PC-9 (cell line): ENCODE results near the gene P4HB.

Experiments
- EZH2 ChIP-seq: fragments of 200-600 bp; sonication (generic); IDR thresholded peaks from 2 replicates; pipeline ENCODE4 v1.8.0; 2017; ENCODE audit warnings: antibody characterized with exemption, low read depth
- TF ChIP-seq, protein P1 (sequence below): fragments of 200-600 bp; sonication (generic); conservative IDR thresholded peaks from 2 replicates; pipeline ENCODE4 v1.6.1; 2017; ENCODE audit warnings: mixed run types, antibody characterized with exemption, mild to moderate bottlenecking, moderate library complexity

DNA sequence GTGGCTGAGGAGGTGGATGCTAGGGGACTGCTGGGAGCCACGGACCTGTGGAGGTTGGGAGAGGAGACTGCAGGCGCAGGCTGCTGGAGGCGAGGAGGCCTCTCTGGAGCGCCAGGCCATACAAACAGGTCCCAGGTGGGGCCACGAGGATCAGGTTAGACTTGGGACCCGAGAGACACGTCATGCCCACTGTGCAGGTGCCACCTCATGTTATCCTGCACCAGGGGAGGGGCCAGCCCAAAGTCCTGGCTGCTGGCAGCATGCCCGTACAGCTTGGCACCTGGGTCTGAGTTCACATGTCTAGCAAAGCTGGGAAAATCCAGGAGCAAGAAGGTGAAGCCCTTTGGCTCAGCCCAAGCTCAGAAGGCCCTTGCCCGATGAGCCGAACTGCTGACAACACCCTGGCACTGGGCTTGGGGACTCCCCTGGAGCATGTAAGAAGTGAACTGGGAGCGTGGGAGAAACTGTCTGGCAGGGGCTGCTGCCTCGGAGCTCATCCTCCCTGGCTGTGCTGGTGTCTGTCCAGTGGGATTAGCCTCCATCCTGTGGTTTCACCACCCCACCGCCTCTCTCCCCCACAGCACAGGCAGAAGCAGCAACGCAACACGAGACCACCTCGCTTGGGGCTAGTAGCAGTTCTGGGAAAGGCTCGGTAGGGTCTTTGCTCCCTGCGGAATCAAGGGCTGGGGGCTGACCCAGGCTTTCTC is 5.6 kb upstream of the P4HB start:
- TF ChIP-seq EZH2, result no peak
- TF ChIP-seq, protein P1, sequence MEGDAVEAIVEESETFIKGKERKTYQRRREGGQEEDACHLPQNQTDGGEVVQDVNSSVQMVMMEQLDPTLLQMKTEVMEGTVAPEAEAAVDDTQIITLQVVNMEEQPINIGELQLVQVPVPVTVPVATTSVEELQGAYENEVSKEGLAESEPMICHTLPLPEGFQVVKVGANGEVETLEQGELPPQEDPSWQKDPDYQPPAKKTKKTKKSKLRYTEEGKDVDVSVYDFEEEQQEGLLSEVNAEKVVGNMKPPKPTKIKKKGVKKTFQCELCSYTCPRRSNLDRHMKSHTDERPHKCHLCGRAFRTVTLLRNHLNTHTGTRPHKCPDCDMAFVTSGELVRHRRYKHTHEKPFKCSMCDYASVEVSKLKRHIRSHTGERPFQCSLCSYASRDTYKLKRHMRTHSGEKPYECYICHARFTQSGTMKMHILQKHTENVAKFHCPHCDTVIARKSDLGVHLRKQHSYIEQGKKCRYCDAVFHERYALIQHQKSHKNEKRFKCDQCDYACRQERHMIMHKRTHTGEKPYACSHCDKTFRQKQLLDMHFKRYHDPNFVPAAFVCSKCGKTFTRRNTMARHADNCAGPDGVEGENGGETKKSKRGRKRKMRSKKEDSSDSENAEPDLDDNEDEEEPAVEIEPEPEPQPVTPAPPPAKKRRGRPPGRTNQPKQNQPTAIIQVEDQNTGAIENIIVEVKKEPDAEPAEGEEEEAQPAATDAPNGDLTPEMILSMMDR, result no peak
